Stimulated activated CD8-positive, alpha-beta memory T cell treated with anti-CD3 and anti-CD28 coated beads, Interleukin-7, amount 100 ng/mL, for 24 hours (primary cell): ENCODE results near the gene CPM.
A peak's percentile ranks its signal among the peaks of the same experiment; 100 is the strongest.
"Not testable (repeated sequence)": the region's sequence is repeated elsewhere in the genome, so short reads cannot be mapped to it uniquely, and the experiment has no call there.

ENCODE experiments used
- DNase-seq: peaks from one replicate; pipeline ENCODE4 v3.0.0-alpha.2; 2020; ENCODE audit warnings: low read depth

The CPM gene

DNA sequence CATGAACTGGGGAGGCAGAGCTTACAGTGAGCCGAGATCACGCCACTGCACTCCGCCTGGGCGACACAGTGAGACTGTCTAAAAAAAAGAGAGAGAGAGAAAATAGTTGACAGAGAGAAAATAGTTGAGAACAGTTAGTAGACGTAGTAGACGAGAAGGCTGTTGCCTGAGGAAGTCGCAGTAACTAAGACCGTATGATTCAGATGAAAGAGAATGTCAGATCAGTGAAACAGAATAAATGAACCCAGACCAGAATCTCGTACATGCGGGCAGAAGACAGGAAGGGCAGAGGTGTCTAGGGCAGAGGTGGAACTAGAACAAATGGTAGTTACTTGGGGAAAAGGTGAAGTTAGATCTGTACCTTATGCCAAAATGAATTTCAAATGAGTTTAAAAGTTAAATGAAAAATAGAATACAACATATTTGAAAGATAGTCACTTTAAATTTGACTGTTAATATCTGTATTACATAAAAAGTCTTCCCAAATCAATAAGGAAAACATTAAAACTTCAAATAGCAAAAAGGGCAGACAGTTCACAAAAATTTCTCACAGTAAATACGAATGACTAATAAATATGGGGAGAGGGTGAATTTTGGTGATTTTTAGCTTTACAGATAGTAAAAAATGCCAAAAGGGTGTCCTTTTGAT, 107.3 kb downstream of the CPM start:
- DNase-seq: no peak

- DNase-seq: no peak
Measured at GRCh38 chr12:68824597-68825250, 108.2 kb downstream of the CPM start.

GRCh38 chr12:68824131-68824530, 108.8 kb downstream of the CPM start:
- no peak for DNase-seq

GRCh38 chr12:68823696-68824095, 109.3 kb downstream of the CPM start:
- DNase-seq: no peak

GRCh38 chr12:68821357-68822188, 111.4 kb downstream of the CPM start:
- DNase-seq: no peak

- not testable (repeated sequence) for DNase-seq
Measured at GRCh38 chr12:68819481-68819880, 113.5 kb downstream of the CPM start.

GRCh38 chr12:68815928-68816800, 116.8 kb downstream of the CPM start:
- no peak for DNase-seq

- DNase-seq: no peak
Measured at GRCh38 chr12:68815232-68815927, 117.6 kb downstream of the CPM start.

- DNase-seq: no peak
Measured at GRCh38 chr12:68814490-68815231, 118.3 kb downstream of the CPM start.

DNA sequence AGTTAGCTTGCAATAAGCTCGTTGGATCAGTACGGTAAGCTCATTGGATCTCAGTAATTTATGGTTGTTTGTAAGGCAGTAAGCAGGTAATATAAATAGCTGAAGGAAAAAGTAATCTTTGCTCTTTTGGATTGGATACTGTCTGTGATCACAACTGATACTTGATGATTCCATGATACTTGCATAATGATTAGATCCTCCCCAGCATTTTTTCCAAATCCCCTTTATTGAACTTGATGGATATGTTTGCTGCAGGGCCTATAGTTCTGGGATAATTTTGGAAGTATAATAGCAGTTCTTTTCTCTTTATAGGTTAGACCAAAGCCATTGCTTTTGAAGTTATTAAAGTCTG, 119.8 kb downstream of the CPM start:
- DNase-seq: no peak

GRCh38 chr12:68812553-68813241, 120.3 kb downstream of the CPM start:
- DNase-seq: no peak

GRCh38 chr12:68811573-68811972, 121.4 kb downstream of the CPM start:
- not testable (repeated sequence) for DNase-seq

DNA sequence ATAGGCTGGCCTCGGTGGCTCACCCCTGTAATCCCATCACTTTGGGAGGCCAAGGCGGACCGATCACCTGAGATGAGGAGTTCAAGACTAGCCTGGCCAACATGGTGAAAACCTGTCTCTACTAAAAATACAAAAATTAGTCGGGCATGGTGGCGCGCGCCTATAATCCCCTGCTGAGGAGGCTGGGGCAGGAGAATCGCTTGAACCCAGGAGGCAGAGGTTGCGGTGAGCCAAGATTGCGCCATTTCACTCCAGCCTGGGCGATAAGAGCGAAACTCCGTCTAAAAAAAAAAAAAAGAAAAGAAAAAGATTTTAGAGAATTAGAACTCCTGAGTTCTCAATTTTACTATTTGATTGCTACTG, 123.0 kb downstream of the CPM start:
- DNase-seq: not testable (repeated sequence)

DNA sequence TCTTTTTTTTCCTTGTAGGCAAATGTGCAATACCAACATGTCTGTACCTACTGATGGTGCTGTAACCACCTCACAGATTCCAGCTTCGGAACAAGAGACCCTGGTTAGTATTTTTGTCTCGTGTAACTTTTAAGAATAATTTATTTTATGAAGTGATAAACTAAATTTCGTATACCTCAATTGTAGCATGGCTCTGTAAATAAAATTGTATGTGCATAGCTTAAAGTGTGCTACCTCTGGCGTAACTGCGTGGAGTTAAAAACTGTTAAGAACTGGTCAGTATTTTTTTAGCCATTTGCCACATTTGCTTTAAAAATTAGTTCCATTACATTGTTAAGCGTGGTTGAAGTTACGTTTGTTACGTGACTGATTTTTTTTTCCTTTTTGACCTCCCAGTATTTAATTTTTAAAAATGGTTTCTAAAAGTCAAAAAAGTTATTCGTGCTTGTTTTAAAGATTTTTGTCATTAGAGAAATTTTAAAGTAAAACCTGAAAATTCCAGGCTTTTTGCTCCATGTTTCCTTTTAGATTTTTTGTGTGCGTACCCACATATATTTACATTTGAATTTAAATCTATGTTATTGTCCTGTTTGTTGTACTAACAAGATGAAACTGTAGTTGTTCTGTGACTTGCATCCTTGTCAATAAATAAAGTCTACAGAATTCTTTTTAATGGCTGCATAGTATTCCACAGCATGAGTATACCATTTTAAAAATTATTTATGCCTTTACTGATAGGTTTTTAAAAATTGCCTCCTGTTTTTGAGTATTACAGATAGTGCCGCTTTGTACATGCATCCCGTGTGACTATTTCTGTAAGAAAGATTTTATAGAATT, 123.6 kb downstream of the CPM start:
- no peak for DNase-seq

DNA sequence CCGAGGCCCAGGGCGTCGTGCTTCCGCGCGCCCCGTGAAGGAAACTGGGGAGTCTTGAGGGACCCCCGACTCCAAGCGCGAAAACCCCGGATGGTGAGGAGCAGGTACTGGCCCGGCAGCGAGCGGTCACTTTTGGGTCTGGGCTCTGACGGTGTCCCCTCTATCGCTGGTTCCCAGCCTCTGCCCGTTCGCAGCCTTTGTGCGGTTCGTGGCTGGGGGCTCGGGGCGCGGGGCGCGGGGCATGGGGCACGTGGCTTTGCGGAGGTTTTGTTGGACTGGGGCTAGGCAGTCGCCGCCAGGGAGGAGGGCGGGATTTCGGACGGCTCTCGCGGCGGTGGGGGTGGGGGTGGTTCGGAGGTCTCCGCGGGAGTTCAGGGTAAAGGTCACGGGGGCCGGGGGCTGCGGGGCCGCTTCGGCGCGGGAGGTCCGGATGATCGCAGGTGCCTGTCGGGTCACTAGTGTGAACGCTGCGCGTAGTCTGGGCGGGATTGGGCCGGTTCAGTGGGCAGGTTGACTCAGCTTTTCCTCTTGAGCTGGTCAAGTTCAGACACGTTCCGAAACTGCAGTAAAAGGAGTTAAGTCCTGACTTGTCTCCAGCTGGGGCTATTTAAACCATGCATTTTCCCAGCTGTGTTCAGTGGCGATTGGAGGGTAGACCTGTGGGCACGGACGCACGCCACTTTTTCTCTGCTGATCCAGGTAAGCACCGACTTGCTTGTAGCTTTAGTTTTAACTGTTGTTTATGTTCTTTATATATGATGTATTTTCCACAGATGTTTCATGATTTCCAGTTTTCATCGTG, 124.4 kb downstream of the CPM start:
- DNase-seq: peak; percentile 31

- peak; percentile 86 for DNase-seq
Measured at GRCh38 chr12:68807576-68808387, 125.2 kb downstream of the CPM start, which contains the start of gene MDM2. Gene MDM2, plus strand, starts transcription at chr12:68808177. Its CDS starts 301 bp downstream, at chr12:68808478.

- not testable (repeated sequence) for DNase-seq
Measured at GRCh38 chr12:68807274-68807575, 125.7 kb downstream of the CPM start.
